ENCODE data around the gene SLC1A6. TPM values are rescaled to one million over a fixed set of nuclear protein-coding genes. Genes with fewer than 3 reads are reported as not detected.
"Not testable (repeated sequence)": the region's sequence is repeated elsewhere in the genome, so short reads cannot be mapped to it uniquely, and the experiment has no call there.

The SLC1A6 gene
- polyA plus RNA-seq, 4 donors = 0.35 to 0.60 (median 0.50) TPM

DNA sequence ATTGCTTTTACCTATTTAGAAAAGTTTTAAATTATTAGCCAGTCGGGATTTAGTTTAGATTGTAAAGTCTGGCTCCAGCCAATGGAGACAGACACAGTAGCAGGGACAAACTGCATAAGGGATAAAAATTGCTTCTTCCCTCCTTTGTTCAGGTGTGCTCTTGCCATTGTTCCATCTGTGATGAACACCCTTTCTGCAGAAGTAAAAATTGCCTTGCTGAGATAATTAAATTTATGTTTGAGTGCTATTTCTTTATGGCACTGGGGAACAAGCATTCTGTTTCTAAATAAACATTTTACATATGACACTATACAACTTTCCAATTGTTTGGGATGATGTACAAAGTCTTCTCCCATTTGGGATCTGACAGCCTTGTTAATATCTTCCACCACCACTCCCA is 20.4 kb downstream of the SLC1A6 start:
- no peak for DNase-seq (ENCODE audit: low read depth in 4 of 4, low spot score in 3 of 4)

DNA sequence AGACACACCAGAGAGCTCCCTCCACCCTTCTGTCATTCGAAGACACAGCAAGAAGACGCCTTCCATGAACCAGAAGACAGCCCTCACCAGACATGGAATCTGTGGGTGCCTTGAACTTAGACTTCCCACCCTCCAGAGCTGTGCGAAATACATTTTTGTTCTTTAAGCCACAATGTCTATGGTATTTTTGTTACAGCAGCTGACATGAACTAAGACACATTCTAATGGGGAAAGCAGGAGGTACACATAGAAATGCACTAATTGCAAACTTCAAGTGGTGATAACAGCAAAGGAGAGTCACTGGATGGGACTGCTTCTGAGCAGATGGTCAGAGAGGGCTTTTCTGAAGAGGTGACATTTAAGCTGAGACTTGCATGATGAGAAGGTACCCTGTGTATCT is 22.2 kb downstream of the SLC1A6 start:
- no peak for DNase-seq (ENCODE audit: low read depth in 4 of 4, low spot score in 3 of 4)

DNA sequence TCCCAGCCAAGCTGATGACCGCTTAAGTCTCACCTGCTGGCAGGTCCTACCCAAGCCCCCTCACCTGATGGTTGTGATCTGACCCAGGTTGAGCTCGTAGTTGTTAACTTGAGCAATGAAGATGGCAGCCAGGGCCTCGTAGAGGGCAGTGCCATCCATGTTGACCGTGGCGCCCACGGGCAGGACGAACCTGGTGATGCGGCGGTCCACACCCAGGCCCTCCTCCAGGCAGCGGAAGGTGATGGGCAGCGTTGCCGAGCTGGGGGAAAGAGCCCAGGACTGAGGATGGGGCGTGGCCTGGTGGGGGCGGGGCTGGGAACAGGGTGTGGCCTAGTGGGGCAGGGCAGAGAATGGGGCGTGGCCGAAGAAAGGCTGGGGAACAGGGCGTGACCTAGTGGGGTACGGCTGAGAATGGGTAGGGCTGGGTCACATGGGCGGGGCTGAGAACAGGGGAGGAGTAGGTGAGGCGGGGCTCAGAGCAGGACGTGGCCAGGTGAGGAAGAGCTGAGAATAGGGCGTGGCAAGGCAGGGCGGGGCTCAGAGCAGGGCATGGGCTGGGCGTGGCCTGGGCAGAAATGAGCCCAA is 25.5 kb downstream of the SLC1A6 start:
- DNase-seq (ENCODE audit: low read depth in 4 of 4, low spot score in 3 of 4) = no peak

DNA sequence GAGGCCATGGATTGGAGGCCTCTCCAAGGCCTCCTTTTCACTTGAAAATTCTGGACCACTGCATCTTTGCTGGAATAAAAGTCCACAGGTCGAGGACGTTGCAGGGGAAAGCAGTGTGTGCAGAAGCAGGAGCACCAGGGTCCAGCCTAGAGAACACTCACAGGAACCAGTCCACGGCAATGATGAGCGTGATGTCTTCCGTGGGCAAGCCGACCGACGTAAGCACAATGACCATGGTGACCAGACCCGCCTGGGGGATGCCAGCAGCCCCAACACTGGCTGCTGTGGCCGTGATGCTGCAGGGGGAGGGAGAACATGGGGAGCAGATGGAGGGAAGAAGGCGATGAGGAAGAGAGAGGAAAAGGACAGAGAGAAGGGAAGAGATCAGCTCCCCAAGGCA is 26.9 kb downstream of the SLC1A6 start:
- DNase-seq (ENCODE audit: low read depth in 4 of 4, low spot score in 3 of 4) = no peak

DNA sequence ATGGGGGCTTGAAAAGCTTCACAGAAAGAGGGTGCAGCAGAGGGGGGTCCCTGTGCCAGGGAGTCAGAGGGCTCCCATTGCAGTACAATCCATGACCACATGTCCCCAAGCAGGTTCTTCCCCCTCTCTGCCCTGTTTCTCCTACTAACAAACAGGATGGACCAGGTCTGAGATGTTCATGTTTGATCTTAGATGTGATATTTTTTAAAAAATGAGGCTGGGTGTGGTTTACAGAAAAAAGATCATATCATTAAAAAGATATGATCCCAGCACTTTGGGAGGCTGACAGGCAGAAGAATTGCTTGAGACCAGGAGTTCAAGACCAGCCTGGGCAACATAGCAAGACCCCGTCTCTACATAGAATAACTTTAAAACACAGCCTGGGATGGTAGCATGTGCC is 29.2 kb downstream of the SLC1A6 start:
- DNase-seq (ENCODE audit: low read depth in 4 of 4, low spot score in 3 of 4) = no peak

DNA sequence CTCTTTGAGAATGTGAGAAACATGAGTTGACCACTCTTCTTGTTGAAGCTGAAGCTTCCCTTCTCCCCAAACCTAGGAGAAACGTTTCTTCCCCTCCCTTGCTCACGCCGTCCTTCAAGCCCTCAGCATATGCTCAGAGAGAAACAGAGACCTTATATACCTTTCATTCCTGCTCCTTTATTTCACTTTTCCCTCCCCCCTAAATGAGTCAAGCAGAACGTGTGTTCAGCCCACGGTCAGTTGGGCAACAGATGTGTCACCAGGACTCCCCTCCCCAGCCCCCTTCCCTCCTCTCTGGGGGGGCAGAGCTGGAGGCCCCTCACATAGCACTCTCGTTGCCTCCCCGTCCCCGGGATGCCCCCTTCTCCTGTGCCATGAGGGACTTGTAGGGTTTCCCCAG is 29.8 kb downstream of the SLC1A6 start:
- no peak for DNase-seq (ENCODE audit: low read depth in 4 of 4, low spot score in 3 of 4)

DNA sequence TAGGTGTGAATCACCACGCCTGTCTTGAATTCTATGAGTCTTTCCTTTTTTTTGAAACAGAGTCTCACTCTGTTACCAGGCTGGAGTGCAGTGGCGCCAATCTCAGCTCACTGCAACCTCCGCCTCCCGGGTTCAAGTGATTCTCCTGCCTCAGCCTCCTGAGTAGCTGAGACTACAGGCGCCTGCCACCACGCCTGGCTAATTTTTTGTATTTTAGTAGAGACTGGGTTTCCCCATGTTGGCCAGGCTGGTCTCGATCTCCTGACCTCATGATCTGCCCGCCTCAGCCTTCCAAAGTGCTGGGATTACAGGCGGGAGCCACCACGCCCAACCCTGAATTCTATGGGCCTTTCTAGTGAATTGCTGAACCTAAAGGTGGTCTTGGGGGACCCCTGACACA is 30.3 kb downstream of the SLC1A6 start:
- not testable (repeated sequence) for DNase-seq (ENCODE audit: low read depth in 4 of 4, low spot score in 3 of 4)

DNA sequence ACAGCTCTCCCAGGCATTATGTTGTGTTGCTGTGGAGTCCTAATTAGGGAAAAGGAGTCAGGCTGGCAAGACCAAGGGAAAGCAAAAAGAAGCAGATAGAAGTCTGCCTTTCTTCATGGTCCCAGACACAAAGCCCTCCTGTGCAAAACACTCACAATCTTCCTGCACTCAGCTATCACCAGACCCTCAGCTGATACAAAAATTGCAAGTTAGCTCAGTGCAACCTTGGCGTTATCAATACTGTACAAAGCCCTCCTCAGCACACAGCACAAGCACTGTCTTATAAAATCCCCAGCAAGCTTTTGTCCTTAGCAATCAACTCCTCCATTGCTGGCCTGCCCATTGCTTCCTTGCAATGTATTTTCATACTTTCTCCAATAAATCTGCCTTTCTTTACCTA is 35.2 kb downstream of the SLC1A6 start:
- no peak for DNase-seq (ENCODE audit: low read depth in 4 of 4, low spot score in 3 of 4)

DNA sequence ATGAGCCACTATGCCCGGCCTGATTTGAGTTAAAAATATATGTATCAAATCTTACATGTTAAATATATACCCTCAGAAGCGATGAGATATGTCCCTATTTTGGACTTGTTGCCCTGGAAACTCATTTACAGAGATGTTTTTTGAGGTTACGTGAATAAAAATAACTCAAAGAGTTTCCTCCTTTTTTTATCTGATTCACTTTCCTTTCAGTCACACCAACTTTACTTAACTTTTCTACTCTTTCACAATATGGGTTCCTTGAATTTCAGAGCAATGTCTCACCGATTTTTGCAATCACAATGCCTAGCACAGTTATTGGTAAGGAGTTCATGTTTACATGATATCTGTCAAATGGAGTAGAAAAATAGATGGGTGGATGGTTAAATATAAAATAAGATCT is 36.1 kb downstream of the SLC1A6 start:
- no peak for DNase-seq (ENCODE audit: low read depth in 4 of 4, low spot score in 3 of 4)

DNA sequence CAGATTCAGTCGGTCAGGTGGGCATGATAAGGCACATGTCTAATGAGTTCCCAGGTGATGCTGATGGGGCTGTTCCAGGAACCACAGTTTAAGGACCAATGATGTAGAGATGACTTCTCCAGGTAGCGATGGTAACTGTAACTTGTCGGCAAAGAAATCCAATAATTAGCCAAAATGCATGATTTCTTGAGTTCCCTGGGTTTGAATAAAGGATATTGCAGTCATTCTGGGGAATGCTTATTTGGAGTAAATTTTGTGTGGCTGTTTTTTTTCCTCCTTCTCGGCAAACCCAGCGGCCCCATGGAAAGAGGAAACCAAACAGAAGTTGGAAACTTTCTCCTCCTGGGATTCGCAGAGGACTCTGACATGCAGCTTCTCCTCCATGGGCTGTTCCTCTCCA is 38.5 kb downstream of the SLC1A6 start, which contains the start of gene OR7C2:
Gene OR7C2 (plus strand): TSS at position 301 of the 400 bp plus-strand sequence. CDS start 0 bp downstream, at position 301.
- DNase-seq (ENCODE audit: low read depth in 4 of 4, low spot score in 3 of 4) = no peak

DNA sequence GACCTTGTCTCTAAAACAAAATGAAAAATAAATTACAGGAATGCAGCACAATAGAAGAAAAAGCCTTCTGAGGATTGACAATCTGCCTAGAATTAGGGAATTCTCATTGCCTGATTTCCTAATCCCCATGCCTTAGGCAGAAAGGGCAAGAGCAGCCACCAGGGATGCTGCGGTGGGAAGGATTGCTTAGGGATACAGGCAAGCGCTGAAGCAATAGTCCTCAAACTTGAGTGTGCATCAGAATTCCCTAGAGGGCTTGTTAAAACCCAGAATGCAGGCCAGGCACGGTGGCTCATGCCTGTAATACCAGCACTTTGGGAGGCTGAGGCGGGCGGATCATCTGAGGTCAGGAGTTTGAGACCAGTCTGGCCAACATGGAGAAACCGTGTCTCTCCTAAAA is 39.4 kb downstream of the SLC1A6 start:
- DNase-seq (ENCODE audit: low read depth in 4 of 4, low spot score in 3 of 4) = no peak

DNA sequence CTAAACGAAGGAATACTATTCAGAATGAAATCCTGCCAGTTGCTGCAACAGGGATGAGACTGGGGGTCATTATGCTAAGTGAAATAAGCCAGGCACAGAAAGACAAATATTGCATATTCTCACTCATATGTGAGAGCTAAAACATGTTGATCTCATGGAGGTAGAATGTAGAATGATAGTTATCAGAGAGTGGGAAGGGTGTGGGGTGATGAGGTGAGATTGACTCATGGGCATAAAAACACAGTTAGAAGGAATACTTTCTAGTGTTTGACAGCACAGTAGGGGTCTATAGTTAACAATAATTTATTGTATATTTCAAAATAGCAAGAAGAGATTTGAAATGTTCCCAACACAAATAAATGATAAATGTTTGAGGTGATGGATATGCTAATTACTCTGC is 46.2 kb downstream of the SLC1A6 start:
- no peak for DNase-seq (ENCODE audit: low read depth in 4 of 4, low spot score in 3 of 4)

DNA sequence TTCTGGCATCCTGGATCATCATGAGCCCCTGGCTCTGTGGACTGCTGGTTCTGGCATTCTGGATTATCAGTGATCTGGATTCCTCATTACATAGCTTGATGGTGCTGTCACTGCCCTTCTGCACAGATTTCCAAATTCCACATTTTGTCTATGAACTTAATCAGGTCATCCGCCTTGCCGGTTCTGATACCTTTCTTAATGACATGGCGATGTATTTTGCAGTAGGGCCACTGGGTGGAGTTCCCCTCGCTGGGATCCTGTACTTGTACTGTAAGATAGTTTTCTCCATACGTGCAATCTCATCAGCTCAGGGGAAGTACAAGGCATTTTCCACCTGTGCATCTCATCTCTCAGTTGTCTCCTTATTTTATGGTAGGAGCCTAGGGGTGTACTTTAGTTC is 62.8 kb downstream of the SLC1A6 start:
- no peak for DNase-seq (ENCODE audit: low read depth in 4 of 4, low spot score in 3 of 4)

DNA sequence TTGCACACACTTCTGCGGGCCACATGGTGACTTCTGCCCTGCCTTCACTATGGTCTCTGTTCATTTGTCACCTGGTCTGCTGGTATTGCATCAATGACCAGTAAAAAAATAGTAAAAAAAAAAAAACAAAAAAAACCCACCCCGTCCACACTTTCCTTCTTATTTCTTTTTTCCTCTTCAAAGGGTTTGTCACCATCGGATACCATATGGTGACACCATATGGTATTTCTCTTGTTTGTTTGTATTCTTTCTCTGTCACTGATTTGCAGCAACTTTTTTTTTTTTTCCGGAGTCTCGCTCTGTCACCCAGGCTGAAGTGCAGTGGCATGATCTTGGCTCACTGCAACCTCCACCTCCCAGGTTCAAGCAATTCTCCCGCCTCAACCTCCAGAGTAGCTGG is 64.5 kb downstream of the SLC1A6 start:
- no peak for DNase-seq (ENCODE audit: low read depth in 4 of 4, low spot score in 3 of 4)

DNA sequence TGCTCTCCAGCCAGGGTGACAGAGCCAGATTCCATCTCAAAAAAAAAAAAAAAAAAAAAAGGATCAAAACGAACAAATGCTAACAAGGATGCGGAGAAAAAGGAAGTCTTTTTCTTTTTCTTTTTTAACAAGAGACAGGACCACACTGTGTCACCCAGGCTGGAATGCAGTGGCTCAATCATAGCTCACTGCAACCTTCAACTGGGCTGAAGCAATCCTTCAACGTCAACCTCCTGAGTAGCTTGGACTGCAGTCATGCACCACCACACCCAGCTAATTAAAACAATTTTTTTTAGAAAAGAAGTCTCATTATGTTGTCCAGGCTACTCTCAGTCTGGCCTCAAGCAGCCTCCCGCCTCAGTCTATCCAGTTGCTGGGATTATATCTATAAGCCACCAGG is 73.0 kb downstream of the SLC1A6 start:
- DNase-seq (ENCODE audit: low read depth in 4 of 4, low spot score in 3 of 4) = no peak

DNA sequence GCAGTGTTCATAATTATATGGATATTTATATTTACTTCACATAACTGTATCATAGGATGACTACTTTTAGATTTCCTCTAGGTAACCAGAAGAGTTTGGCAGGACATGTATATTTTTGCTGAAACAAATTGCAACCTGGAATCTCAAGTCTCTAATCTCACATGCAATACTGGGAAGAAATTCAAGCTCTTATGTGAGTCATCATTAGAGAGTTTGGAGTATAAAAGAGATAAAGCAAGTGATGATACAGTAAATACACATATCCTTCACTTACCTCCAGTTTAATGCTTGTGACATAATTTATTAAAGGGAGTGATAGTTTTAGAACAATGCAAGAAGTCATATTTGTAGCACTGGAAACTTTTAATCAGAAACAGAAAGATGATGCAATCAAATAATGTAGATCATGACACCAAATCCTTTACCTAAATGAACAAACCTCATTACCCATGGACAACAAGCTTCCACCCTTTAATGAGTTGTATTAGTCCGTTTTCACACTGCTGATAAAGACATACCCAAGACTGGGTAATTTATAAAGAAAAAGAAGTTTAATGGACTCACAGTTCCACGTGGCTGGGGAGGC is 77.9 kb downstream of the SLC1A6 start:
- no peak for DNase-seq (ENCODE audit: low read depth in 4 of 4, low spot score in 3 of 4)

Other genes starting within 250 kb of the SLC1A6 start
- under 1 TPM; 0.18 to 0.64 (median 0.38) TPM for gene ADGRE2, start 201.3 kb downstream of the SLC1A6 start, polyA plus RNA-seq (ENCODE audit: insufficient read length in 4 of 4)
- gene OR7A5, start 144.7 kb downstream of the SLC1A6 start, polyA plus RNA-seq (ENCODE audit: insufficient read length in 4 of 4) = under 1 TPM in 2 of 4 donors, not detected in 2; 0.04 TPM
- under 1 TPM; 0.06 to 0.31 (median 0.19) TPM for gene OR7C1, start 144.7 kb downstream of the SLC1A6 start, polyA plus RNA-seq (ENCODE audit: insufficient read length in 4 of 4)
- not detected for gene OR7A10, start 130.9 kb downstream of the SLC1A6 start, polyA plus RNA-seq (ENCODE audit: insufficient read length in 4 of 4)
- gene OR7A17, start 93.7 kb downstream of the SLC1A6 start, polyA plus RNA-seq (ENCODE audit: insufficient read length in 4 of 4) = under 1 TPM in 1 of 4 donors, not detected in 3; 0.08 TPM
- not detected for gene OR7C2, start 38.4 kb downstream of the SLC1A6 start, polyA plus RNA-seq (ENCODE audit: insufficient read length in 4 of 4)
- gene CASP14, start 69.6 kb upstream of the SLC1A6 start, polyA plus RNA-seq (ENCODE audit: insufficient read length in 4 of 4) = under 1 TPM in 2 of 4 donors, not detected in 2; 0.03 to 0.06 TPM
- under 1 TPM in 3 of 4 donors, not detected in 1; 0.03 to 0.06 (median 0.04) TPM for gene OR1I1, start 102.3 kb upstream of the SLC1A6 start, polyA plus RNA-seq (ENCODE audit: insufficient read length in 4 of 4)
- gene SYDE1, start 127.5 kb upstream of the SLC1A6 start, polyA plus RNA-seq (ENCODE audit: insufficient read length in 4 of 4) = 10 to 100 TPM; 18.2 to 25.0 (median 19.5) TPM
- gene NOTCH3, start 221.1 kb upstream of the SLC1A6 start, polyA plus RNA-seq (ENCODE audit: insufficient read length in 4 of 4) = 100 to 1,000 TPM in 2 of 4 donors, 10 to 100 TPM in 2; 92.8 to 131 (median 98.9) TPM